Heart left ventricle (tissue), 16 donors: Measurements from ENCODE around the gene FAAH2. TPM values are rescaled to one million over a fixed set of nuclear protein-coding genes. Genes with fewer than 3 reads are reported as not detected.

Experiments
- ATAC-seq, 4 donors: fragments of 200-7000 bp; cut with Tn5 transposase; one replicate each; pipeline ENCODE4 v1.9.1; 2020 to 2022; ENCODE audit warnings: moderate library complexity in 4 of 4, mild to moderate bottlenecking in 3 of 4, moderate number of reproducible peaks in 1 of 4
- DNase-seq, 5 donors: peaks; one replicate each; pipeline ENCODE4 v3.0.0-alpha.2; 2020
- H3K27ac ChIP-seq, 12 donors: fragments of 200-600 bp; sonication (generic) in 4 of 12; one replicate each; pipeline versions ENCODE4 v1.5.0 to v1.8.0; 2016 to 2022; ENCODE audit warnings: mild to moderate bottlenecking in 2 of 12
- H3K27me3 ChIP-seq, 9 donors: fragments of 200-600 bp; sonication (generic) in 2 of 9; one replicate each; pipeline versions ENCODE4 v1.5.1 to v1.8.0; 2016 to 2022; ENCODE audit warnings: mild to moderate bottlenecking in 3 of 9
- H3K36me3 ChIP-seq, 9 donors: fragments of 200-600 bp; sonication (generic) in 2 of 9; one replicate each; pipeline versions ENCODE4 v1.5.0 to v1.8.0; 2018 to 2022; ENCODE audit warnings: mild to moderate bottlenecking in 2 of 9
- H3K4me1 ChIP-seq, 12 donors: fragments of 200-600 bp; sonication (generic) in 4 of 12; one replicate each; pipeline versions ENCODE4 v1.5.0 to v1.8.0; 2016 to 2022; ENCODE audit warnings: mild to moderate bottlenecking in 3 of 12
- H3K4me3 ChIP-seq, 12 donors: fragments of 200-600 bp; sonication (generic) in 4 of 12; one replicate each; pipeline versions ENCODE4 v1.5.0 to v1.8.0; 2017 to 2022; ENCODE audit warnings: mild to moderate bottlenecking in 9 of 12, moderate library complexity in 4 of 12
- H3K9me3 ChIP-seq, 12 donors: fragments of 200-600 bp; sonication (generic) in 4 of 12; one replicate each; pipeline versions ENCODE4 v1.5.0 to v1.8.0; 2016 to 2022; ENCODE audit warnings: mild to moderate bottlenecking in 1 of 12
- POLR2A ChIP-seq, 2 donors: fragments of 450-650 bp; IDR thresholded peaks; one replicate each; pipeline ENCODE4 v1.6.1; 2017; ENCODE audit warnings: antibody characterized with exemption in 2 of 2, mild to moderate bottlenecking in 2 of 2, moderate library complexity in 2 of 2
- WGBS, 4 donors: extraction: QIAGEN DNeasy Blood & Tissue Kit in 2 of 4; methylation state at CpG; one replicate each; pipeline versions ENCODE4 v1.1.5 to v1.1.7; 2013 to 2018; 5-methylcytosine and 5-hydroxymethylcytosine counted together
- intact Hi-C, 10 donors: fragments of 100-400 bp; cut with DNase I; formaldehyde crosslinking; loops; one replicate each; pipeline versions ENCODE4 v1.11.1 to v1.14.2; 2022
- polyA plus RNA-seq, 2 donors: library from polyadenylated mRNA; stranded (reverse); fragments of 200-250 nt; gene quantifications; one replicate each; pipeline ENCODE4 v1.2.3, GENCODE V29; 2013
- total RNA-seq, 9 donors: library from RNA; depleted of rRNA in 2 of 9; stranded (reverse); fragments of >200 nt in 2 of 9; fragmentation: NEBNext Ultra II Directional in 3 of 9; extraction: Animal tissue kit (Norgen Biotek cat#: 25700) in 3 of 9; gene quantifications; one replicate each; pipeline versions ENCODE4 v1.1.0 to v1.2.4, GENCODE V29; 2016 to 2023
- TF ChIP-seq, protein P1 (sequence below), 12 donors: fragments of 200-600 bp; sonication (generic) in 4 of 12; IDR thresholded peaks; one replicate each; pipeline versions ENCODE4 v1.5.0 to v1.8.0; 2018 to 2022; ENCODE audit warnings: antibody characterized with exemption in 12 of 12, mild to moderate bottlenecking in 5 of 12
- donor health status: ischemic (EF 13 %, LVEDD 7.1; RV severe dilation, severe dysfunction).
- donor health status: healthy with polysubstance abuse.
- donor health status: DM: no; HTN: yes; CAD: no.
- donor health status: DM: no; HTN: no; CAD: no.
- donor health status: ischemic (EF 25% LVEDD 6.9; RV normal size, moderate dysfunction).
- donor health status: ischemic (EF 25% LVEDD 5.7; RV mildly dilated, moderate dysfunction).
- donor health status: healthy.
- donor health status: DM: yes; HTN: yes; CAD: no.
- donor health status: ischemic (EF 35%, LVEDD 5.7; RV mildly dilated, moderate dysfunction).
- donor health status: nonischemic (EF 11% LVEDD 7.7; RV severe dilation, severe dysfunction).
- donor health status: DM: yes; HTN: yes; CAD: no.
- donor health status: PGD.
- donor health status: ischemic (EF 29% LVEDD 5.4; RV normal size, mild dysfunction).
- donor health status: nonischemic (EF 23%, LVEDD 6.1; RV moderate dilation, normal function).

The FAAH2 gene
- total and polyA plus RNA-seq, 11 donors = 0.10 to 1.6 (median 0.37) TPM; not detected in 4

DNA sequence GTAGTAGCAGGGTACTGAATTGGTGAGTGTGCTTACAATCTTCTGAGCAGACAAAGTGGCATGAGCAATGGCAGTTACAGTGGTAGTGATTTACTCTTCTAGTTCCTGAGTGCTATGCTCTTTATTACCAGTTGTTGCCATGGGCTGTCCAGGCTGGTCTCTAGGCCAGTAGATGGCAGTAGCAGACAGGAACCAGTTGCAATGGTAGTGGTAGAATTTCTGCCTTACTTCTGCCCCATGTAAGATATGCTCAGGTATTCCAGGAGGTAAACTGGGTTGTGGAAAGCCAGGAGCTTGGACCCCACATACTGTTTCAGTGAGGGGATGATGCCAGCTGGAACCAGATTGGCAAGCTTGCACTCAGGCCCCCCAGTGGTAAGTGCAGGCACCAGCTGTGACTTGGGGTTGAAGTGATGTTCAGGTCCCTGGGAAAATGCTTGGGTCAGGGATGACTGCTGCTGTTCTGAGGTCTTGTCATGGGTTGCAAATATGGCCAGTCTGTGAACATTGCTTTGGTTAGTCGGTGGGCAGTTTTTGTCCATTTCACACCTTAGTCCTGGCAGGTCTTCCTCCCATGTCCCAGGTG is 242.3 kb downstream of the FAAH2 start:
- no peak overlapping the region for H3K4me3 ChIP-seq
- H3K27ac ChIP-seq = no peak overlapping the region
- no peaks in the 10 kb centered on the region for H3K9me3 ChIP-seq
- no peaks in the 10 kb centered on the region for H3K4me1 ChIP-seq
- no peaks in the 10 kb centered on the region for H3K36me3 ChIP-seq
- ATAC-seq (no peak), DNase-seq (no peak)
- TF ChIP-seq POLR2A (IDR thresholded peaks at IDR 0.05) = no peak
- TF ChIP-seq, protein P1, sequence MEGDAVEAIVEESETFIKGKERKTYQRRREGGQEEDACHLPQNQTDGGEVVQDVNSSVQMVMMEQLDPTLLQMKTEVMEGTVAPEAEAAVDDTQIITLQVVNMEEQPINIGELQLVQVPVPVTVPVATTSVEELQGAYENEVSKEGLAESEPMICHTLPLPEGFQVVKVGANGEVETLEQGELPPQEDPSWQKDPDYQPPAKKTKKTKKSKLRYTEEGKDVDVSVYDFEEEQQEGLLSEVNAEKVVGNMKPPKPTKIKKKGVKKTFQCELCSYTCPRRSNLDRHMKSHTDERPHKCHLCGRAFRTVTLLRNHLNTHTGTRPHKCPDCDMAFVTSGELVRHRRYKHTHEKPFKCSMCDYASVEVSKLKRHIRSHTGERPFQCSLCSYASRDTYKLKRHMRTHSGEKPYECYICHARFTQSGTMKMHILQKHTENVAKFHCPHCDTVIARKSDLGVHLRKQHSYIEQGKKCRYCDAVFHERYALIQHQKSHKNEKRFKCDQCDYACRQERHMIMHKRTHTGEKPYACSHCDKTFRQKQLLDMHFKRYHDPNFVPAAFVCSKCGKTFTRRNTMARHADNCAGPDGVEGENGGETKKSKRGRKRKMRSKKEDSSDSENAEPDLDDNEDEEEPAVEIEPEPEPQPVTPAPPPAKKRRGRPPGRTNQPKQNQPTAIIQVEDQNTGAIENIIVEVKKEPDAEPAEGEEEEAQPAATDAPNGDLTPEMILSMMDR (IDR thresholded peaks at IDR 0.05) = peak in 3 of 12 donors; percentile 11 to 16 (median 11)
- WGBS, 4 donors = 13 to 71% (median 48%) methylated on average over 1 of the region's 1 CpG
- H3K27me3 ChIP-seq = no peaks in the 10 kb centered on the region
- intact Hi-C loops = no loop called here

Other genes starting within 250 kb of the FAAH2 start
- gene SPIN2B, start 165.2 kb upstream of the FAAH2 start, total RNA-seq = 10 to 100 TPM in 2 of 9 donors, 1 to 10 TPM in 7; 6.3 to 11.2 (median 8.5) TPM
- 1 to 10 TPM; 6.1 to 7.6 TPM for gene SPIN2B, start 165.2 kb upstream of the FAAH2 start, polyA plus RNA-seq
- under 1 TPM in 7 of 9 donors, not detected in 2; 0.25 to 0.57 (median 0.37) TPM for gene SPIN2A, start 149.3 kb upstream of the FAAH2 start, total RNA-seq
- gene SPIN2A, start 149.3 kb upstream of the FAAH2 start, polyA plus RNA-seq = under 1 TPM; 0.08 to 0.53 TPM